ENCODE results near the gene CTNNBL1.

DNA sequence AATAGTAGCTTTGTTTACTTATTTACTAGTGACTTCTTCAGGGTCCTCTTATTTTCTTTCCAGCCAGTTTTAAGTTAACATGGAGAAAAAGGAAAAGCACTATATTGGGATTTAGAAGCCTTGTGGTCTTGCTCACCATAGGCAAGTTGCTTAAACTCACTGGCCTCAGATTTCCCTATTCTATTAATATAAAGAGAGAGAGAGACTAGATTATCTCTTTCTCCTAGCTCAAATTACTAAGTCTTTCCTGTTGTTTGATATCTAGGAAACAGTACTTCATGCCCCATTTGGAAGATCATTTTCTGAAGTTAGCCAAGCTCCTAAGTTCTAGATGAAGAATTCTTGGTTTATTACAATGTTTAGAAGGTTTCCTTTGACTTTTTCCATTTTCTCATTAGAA, 32.5 kb downstream of the CTNNBL1 start:
- TF ChIP-seq, protein P1, sequence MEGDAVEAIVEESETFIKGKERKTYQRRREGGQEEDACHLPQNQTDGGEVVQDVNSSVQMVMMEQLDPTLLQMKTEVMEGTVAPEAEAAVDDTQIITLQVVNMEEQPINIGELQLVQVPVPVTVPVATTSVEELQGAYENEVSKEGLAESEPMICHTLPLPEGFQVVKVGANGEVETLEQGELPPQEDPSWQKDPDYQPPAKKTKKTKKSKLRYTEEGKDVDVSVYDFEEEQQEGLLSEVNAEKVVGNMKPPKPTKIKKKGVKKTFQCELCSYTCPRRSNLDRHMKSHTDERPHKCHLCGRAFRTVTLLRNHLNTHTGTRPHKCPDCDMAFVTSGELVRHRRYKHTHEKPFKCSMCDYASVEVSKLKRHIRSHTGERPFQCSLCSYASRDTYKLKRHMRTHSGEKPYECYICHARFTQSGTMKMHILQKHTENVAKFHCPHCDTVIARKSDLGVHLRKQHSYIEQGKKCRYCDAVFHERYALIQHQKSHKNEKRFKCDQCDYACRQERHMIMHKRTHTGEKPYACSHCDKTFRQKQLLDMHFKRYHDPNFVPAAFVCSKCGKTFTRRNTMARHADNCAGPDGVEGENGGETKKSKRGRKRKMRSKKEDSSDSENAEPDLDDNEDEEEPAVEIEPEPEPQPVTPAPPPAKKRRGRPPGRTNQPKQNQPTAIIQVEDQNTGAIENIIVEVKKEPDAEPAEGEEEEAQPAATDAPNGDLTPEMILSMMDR (conservative IDR thresholded peaks at IDR 0.05 in 1 of 2, IDR thresholded peaks at IDR 0.05 in 1 of 2; ENCODE audit: low read depth in 1 of 2, low read length in 2 of 2), result no peak
- no peak for TF ChIP-seq EZH2 (IDR thresholded peaks at IDR 0.05; ENCODE audit: low read length, missing control alignments)
